Prostate gland (tissue), 2 donors: Measurements from ENCODE around the gene LCE1A. TPM values are rescaled to one million over a fixed set of nuclear protein-coding genes. Genes with fewer than 3 reads are reported as not detected.

ENCODE experiments used
- DNase-seq: peaks from one replicate; pipeline ENCODE4 v3.0.0-alpha.2; 2019; ENCODE audit warnings: low spot score
- H3K27ac ChIP-seq, 2 donors: fragments of 200-600 bp; sonication (generic); 2 replicates each; pipeline ENCODE4 v1.5.1; 2017 to 2019
- H3K27me3 ChIP-seq: fragments of 200-600 bp; sonication (generic); replicated peaks from 2 replicates; pipeline ENCODE4 v1.5.1; 2019; ENCODE audit not compliant: insufficient read depth
- H3K36me3 ChIP-seq, 2 donors: fragments of 200-600 bp; sonication (generic); 1 replicate in 1 of 2; 2 replicates in 1 of 2; pipeline versions ENCODE4 v1.5.1 to v1.8.1; 2017 to 2019
- H3K4me1 ChIP-seq: fragments of 200-600 bp; sonication (generic); replicated peaks from 2 replicates; pipeline ENCODE4 v1.5.1; 2019
- H3K4me3 ChIP-seq, 2 donors: fragments of 200-600 bp; sonication (generic); 2 replicates each; pipeline ENCODE4 v1.5.1; 2017 to 2019
- H3K9me3 ChIP-seq: fragments of 200-600 bp; sonication (generic); 2 replicates; pipeline ENCODE4 v1.5.1; 2017
- CTCF ChIP-seq, 4 experiments: fragments of 200-600 bp in 2 of 4; fragments of 450-650 bp in 2 of 4; sonication (generic) in 2 of 4; IDR thresholded peaks; 1 replicate in 3 of 4; 2 replicates in 1 of 4; pipeline ENCODE4 v1.5.1; 2016 to 2019; ENCODE audit warnings: antibody characterized with exemption in 4 of 4, mild to moderate bottlenecking in 2 of 4, moderate library complexity in 2 of 4
- POLR2A ChIP-seq: fragments of 450-650 bp; IDR thresholded peaks from one replicate; pipeline ENCODE4 v1.6.1; 2016; ENCODE audit warnings: antibody characterized with exemption, mild to moderate bottlenecking
- POLR2AphosphoS5 ChIP-seq: sonication (generic); formaldehyde crosslinking; IDR thresholded peaks from one replicate; pipeline ENCODE4 v1.6.1; 2017; ENCODE audit warnings: antibody characterized with exemption
- WGBS: methylation state at CpG from one replicate; pipeline ENCODE4 v1.1.5; 2018; 5-methylcytosine and 5-hydroxymethylcytosine counted together
- intact Hi-C: fragments of 100-400 bp; cut with DNase I; formaldehyde crosslinking; loops from one replicate; pipeline ENCODE4 v1.14.2; 2022
- total RNA-seq, 2 donors: library from RNA; depleted of rRNA; stranded (reverse); fragments of >200 nt; gene quantifications; one replicate each; pipeline ENCODE4 v1.1.0, GENCODE V29; 2016

The LCE1A gene
- total RNA-seq, 2 donors from 2014 or later: 3.4 TPM; not detected in 1

GRCh38 chr1:152796421-152796820 lies 30.9 kb upstream of the LCE1A start, which contains the start of gene LCE1D:
Gene LCE1D (plus strand): TSS chr1:152796721. CDS start chr1:152797795, 1,074 bp downstream.
- H3K27me3 ChIP-seq: no peaks in the 10 kb centered on the region
- no peak within 1 kb of the TSS for H3K27ac ChIP-seq
- no peaks in the 10 kb centered on the region for H3K36me3 ChIP-seq
- no peak within 1 kb of the TSS for H3K4me3 ChIP-seq
- H3K4me1 ChIP-seq: no peaks in the 10 kb centered on the region
- no peak for DNase-seq
- no peaks in the 10 kb centered on the region for H3K9me3 ChIP-seq
- TF ChIP-seq CTCF (IDR thresholded peaks at IDR 0.05): no peak
- TF ChIP-seq POLR2AphosphoS5: no peak
- TF ChIP-seq POLR2A: no peak
- WGBS: 60% methylated on average over 1 of the region's 3 CpGs
- intact Hi-C loops: no loop called here

- Histone ChIP-seq H3K9me3 (no peaks in the 10 kb centered on the region), H3K36me3 (no peaks in the 10 kb centered on the region), H3K4me3 (no peak overlapping the region), H3K27ac (no peak overlapping the region), H3K27me3 (no peaks in the 10 kb centered on the region), H3K4me1 (no peaks in the 10 kb centered on the region)
- intact Hi-C loops: no loop called here
- DNase-seq: no peak
- 83% methylated on average over 1 of the region's 1 CpG for WGBS
- no peak for TF ChIP-seq CTCF (IDR thresholded peaks at IDR 0.05)
- no peak for TF ChIP-seq POLR2AphosphoS5
- TF ChIP-seq POLR2A: no peak
Measured at GRCh38 chr1:152801333-152801732, 25.9 kb upstream of the LCE1A start.

- H3K36me3 ChIP-seq: no peaks in the 10 kb centered on the region
- intact Hi-C loops: no loop called here
- no peak within 1 kb of the TSS for H3K4me3 ChIP-seq
- TF ChIP-seq CTCF (IDR thresholded peaks at IDR 0.05): no peak
- no peak for TF ChIP-seq POLR2AphosphoS5
- TF ChIP-seq POLR2A: no peak
- WGBS: 52% methylated on average over 3 of the region's 3 CpGs
- H3K4me1 ChIP-seq: no peaks in the 10 kb centered on the region
- no peaks in the 10 kb centered on the region for H3K27me3 ChIP-seq
- H3K9me3 ChIP-seq: no peaks in the 10 kb centered on the region
- DNase-seq: no peak
- no peak within 1 kb of the TSS for H3K27ac ChIP-seq
Measured at GRCh38 chr1:152806576-152806975, 20.7 kb upstream of the LCE1A start, which contains the start of gene LCE1C. Gene LCE1C (minus strand): TSS chr1:152806651. CDS start chr1:152805478, 1,173 bp downstream.

GRCh38 chr1:152811050-152811449 lies 16.2 kb upstream of the LCE1A start:
- H3K36me3 ChIP-seq: no peaks in the 10 kb centered on the region
- no peaks in the 10 kb centered on the region for H3K4me1 ChIP-seq
- H3K27me3 ChIP-seq: no peaks in the 10 kb centered on the region
- 37% methylated on average over 2 of the region's 2 CpGs for WGBS
- H3K4me3 ChIP-seq: no peak overlapping the region
- no peaks in the 10 kb centered on the region for H3K9me3 ChIP-seq
- intact Hi-C loops: no loop called here
- TF ChIP-seq POLR2A (no peak), CTCF (IDR thresholded peaks at IDR 0.05) (no peak), POLR2AphosphoS5 (no peak)
- H3K27ac ChIP-seq: no peak overlapping the region
- DNase-seq: no peak

GRCh38 chr1:152811671-152812070 lies 15.6 kb upstream of the LCE1A start, which contains the start of gene LCE1B:
Gene LCE1B (plus strand): TSS chr1:152811971. CDS start chr1:152812447, 476 bp downstream.
- no peak for DNase-seq
- 34% methylated on average over 2 of the region's 2 CpGs for WGBS

More at GRCh38 chr1:152811671-152812070, 15.6 kb upstream of the LCE1A start, which contains the start of gene LCE1B:
- Histone ChIP-seq H3K36me3 (no peaks in the 10 kb centered on the region), H3K9me3 (no peaks in the 10 kb centered on the region), H3K27ac (no peak within 1 kb of the TSS), H3K27me3 (no peaks in the 10 kb centered on the region), H3K4me3 (no peak within 1 kb of the TSS), H3K4me1 (no peaks in the 10 kb centered on the region)
- intact Hi-C loops: no loop called here
- TF ChIP-seq CTCF (IDR thresholded peaks at IDR 0.05) (no peak), POLR2AphosphoS5 (no peak), POLR2A (no peak)
